Cerebellar nuclear complex (tissue), 1 donor: ENCODE measurements around the gene AKAP9.
"Not testable (repeated sequence)": the region's sequence is repeated elsewhere in the genome, so short reads cannot be mapped to it uniquely, and the experiment has no call there.

Source experiments
- DNase-seq, 2 experiments: peaks; one replicate each; lab custom pipeline; 2025; lab: John Stamatoyannopoulos, UW

The AKAP9 gene

GRCh38 chr7:92061154-92061553 is 120.5 kb downstream of the AKAP9 start:
- DNase-seq = no peak

- DNase-seq = no peak
Measured at GRCh38 chr7:92064438-92065029, 123.9 kb downstream of the AKAP9 start.

GRCh38 chr7:92071032-92071431 is 130.4 kb downstream of the AKAP9 start:
- no peak for DNase-seq

GRCh38 chr7:92072121-92072520 is 131.5 kb downstream of the AKAP9 start:
- no peak for DNase-seq

GRCh38 chr7:92072708-92073107 is 132.0 kb downstream of the AKAP9 start:
- DNase-seq = no peak

DNA sequence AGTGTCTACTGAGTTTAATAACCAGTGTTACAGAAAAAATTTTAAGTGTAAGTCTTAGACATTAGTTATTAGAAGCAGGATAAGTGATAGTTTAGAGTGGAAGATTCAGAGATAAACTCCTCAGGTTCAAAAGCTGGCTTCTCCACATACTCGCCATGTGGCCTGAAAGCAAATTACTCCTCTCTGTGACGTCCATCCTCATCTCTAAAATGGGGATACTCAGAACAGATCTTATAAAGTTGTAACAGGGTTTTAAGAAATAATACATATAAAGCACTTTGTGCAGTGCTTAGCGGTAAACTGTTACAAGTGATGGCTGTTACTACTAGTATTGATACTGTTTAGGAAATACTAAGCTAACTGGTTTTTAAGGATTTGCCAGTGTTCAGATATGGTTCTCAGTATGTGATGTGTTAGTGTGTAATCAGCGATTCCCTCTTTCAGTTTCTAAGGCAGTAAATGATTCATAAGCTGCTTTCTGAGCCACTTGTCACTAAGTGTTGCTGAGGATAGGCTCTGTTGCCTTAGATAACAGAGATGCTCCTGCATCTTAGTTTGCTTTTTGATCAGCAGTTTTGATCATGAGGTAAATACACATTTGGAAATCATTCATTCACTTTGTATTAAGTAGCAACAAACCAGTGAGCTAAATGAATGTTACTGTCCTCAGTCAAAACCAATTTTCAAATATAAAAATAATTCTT is 134.9 kb downstream of the AKAP9 start:
- DNase-seq = no peak

DNA sequence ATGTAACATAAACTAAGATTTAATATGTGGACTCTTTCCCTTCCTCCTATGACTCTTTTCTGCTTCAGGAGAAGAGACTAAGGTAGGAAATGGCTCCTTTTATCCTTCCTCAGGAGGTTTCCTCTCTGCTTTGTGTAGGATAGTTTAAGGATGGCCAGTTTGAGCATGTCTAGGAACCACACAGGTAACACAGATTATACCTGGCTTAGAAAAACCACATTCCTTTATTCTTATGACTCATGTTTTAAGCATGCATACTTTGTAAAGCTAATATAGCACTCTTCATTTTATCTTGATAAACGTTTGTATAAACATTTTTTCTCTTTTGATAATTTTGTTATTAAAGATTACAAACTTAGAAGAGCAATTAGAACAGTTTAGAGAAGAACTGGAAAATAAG is 135.8 kb downstream of the AKAP9 start:
- no peak for DNase-seq

- not testable (repeated sequence) for DNase-seq
Measured at GRCh38 chr7:92083922-92084321, 143.3 kb downstream of the AKAP9 start.

DNA sequence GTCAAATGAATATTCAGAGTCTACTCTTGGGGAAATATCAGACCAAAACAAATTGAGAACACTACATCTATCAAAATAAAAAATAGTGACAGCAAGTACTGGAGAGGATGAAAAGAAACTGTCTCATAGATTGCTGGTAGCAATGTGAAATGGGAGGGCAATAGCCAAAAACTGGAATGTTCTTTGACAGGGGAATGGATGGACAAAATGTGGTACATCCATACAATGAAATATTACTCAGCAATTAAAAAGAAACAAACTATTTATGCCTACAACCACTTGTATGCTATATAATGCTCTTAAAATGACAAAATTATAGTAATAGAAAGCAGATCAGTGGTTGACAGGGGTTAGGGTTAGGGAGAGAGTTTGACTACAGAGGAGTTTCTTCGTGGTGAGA is 147.6 kb downstream of the AKAP9 start:
- DNase-seq = no peak

- DNase-seq = no peak
Measured at GRCh38 chr7:92092210-92092609, 151.5 kb downstream of the AKAP9 start.

DNA sequence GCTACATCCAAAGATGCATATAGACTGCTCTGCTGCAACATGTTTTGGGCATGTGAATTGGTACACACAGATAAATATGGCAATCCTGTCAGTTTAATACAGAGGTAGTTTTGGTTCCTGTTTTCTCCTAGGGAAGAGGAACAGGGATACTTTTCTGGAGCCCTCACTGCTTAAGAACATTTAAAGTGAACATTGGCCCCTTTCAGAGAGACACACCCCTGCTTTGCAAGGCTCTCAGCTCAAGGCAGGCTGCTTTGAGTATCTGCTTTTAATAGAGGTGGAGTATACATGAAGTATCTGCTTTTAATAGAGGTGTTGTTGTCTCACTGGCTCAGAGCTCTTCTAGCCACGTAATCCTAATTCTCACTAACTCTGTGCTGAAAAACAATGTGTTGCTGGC is 154.7 kb downstream of the AKAP9 start:
- no peak for DNase-seq

DNA sequence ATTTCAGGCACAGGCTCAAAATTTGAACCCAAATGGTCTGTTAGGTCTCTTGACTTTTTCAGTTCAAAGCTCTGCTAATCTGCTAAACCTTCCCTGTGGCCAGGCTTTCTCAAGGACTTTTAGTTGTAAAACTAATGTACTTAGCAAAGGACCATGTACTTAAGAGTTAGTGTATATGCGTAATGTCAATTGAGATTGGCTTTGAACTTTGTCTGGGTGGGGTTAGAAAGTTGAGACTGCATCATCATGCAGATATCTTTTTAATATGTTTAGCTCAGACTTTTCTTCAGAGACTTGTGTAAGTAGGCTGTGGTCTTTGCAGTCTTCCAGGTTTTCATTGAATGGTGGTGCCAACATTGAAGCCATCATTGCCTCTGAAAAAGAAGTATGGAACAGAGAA is 159.9 kb downstream of the AKAP9 start:
- no peak for DNase-seq

- DNase-seq = not testable (repeated sequence)
Measured at GRCh38 chr7:92102862-92103261, 162.2 kb downstream of the AKAP9 start.

DNA sequence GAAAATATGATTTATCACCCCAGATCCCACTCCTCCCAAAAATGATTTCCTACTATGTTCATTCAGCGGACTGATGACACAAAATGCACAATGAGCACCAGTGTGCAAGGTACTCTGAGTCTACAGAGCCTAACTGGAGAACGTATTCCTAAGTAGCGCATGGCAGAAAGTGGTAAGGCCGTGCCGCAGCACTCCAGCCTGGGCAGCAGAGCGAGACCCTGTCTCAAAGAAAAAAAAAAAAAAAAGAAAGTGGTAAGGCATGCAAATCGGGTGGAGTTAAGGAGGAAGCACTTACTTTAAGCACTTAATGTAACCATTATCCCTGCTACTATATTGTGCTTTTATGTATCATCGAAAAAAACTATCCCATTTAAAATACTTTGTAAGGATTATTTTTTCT is 168.2 kb downstream of the AKAP9 start:
- no peak for DNase-seq

DNA sequence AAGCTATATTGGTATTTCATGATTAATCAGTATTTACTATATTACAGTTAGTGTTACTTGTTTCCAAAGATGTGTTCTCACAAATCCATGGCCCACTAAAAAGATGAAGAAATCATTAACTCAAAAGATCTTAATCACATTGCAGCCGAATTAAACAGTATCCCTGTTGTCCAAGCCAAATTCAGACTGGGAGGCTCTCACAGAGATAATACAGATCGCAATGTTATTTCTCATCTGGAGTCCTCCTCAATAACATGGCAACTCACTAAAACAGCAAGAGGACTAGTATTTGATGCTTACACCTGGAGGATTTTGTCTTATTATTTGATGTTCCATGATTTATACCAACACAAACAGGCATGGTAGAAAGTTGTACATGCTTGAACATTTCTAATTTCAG is 170.2 kb downstream of the AKAP9 start:
- no peak for DNase-seq

- DNase-seq = no peak
Measured at GRCh38 chr7:92115821-92116220, 175.2 kb downstream of the AKAP9 start.

GRCh38 chr7:92116949-92117348 is 176.3 kb downstream of the AKAP9 start:
- no peak for DNase-seq

DNA sequence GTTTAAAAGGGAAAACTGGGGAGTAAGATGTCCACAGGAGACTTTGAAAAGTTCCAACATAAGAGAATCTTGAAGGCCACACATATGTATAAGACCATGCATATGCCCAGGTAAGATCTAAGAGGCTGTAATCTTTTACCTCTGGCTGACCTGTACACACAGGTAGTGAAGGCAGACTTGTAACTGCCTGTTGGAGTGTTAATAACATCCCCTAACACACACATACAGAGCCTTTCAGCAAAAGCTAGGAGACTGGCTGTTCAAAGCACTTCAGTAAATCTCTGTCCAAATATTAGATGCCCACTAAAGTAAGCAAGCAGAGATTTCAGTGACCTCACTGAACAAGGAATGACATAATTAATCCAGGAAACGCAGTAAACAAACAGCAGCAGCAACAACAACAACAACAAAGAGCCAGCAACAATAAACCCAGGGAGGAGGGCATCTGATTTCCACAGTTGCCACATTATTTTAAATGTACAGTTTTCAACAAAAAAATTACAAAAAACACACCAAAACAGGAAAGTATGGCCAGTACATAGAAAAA is 178.6 kb downstream of the AKAP9 start:
- DNase-seq = no peak

- no peak for DNase-seq
Measured at GRCh38 chr7:92121681-92122080, 181.0 kb downstream of the AKAP9 start.

GRCh38 chr7:92131093-92131492 is 190.4 kb downstream of the AKAP9 start:
- DNase-seq = no peak

- DNase-seq = no peak
Measured at GRCh38 chr7:92131764-92132330, 191.2 kb downstream of the AKAP9 start.

DNA sequence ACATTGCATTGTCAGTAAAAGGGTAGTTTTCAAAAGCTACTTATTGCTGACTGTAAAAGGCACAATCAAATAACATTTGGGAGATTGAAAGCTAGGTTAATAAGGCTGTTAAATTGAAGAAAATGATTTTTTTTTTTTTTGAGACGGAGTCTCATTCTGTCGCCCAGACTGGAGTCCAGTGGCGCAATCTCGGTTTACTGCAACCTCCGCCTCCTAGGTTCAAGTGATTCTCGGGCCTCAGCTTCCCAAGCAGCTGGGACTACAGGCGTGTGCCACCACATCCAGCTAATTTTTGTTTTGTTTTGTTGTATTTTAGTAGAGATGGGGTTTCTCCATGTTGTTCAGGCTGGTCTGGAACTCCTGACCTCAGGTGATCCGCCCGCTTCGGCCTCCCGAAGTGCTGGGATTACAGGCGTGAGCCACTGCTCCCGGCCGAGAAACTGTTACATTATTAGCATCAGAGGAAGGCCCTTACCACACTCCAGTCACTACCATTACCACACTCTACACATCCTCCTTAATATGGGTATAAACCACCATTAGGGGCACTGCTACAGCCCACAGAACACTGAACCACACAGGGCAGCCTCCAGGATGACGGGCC is 192.6 kb downstream of the AKAP9 start:
- DNase-seq = peak in 1 of 2 experiments; percentile 56

- peak in 1 of 2 experiments; percentile 56 for DNase-seq
Measured at GRCh38 chr7:92133737-92134270, 193.1 kb downstream of the AKAP9 start.
